ENCODE measurements around the gene RTP3. TPM values are rescaled to one million over a fixed set of nuclear protein-coding genes. Genes with fewer than 3 reads are reported as not detected.

The RTP3 gene
- total RNA-seq, 2 experiments from 2014 or later = not detected

DNA sequence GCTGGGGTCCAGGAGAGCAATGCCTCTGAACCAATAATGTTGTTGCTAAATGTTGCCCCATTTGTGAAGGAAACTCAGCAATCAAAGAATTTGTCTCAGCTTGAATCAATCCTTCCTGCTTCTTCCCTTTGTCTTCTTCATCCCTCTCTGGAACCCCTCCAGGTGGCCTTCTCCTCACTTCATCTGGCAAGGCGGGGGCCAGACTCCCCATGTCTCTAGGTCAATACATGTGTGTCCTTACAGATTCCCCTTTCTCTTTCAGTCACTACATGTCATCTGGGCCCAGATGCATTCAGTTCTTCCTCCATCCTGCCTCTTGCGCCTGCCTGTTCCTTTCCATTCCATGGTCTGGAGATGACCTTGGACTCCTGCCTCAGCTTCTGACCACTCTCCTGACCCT lies 25.0 kb upstream of the RTP3 start:
- POLR2A ChIA-PET = no interaction called here

GRCh38 chr3:46477145-46477544 lies 20.6 kb upstream of the RTP3 start:
- H3K4me1 Mint-ChIP-seq = no peaks in the 10 kb centered on the region
- CTCF ChIA-PET = interaction anchor here (1.3 to 2.3 kb wide), 2 partner anchors 12 to 150 kb away, joined by 3 to 15 read pairs; no protein-coding TSS in a partner anchor
- peaks cover 51% of the 10 kb centered on the region for H3K27me3 Mint-ChIP-seq
- peaks cover 14% of the 10 kb centered on the region for H3K9me3 Mint-ChIP-seq
- POLR2A ChIA-PET = no interaction called here
- H3K27ac Mint-ChIP-seq = no peak overlapping the region
- H3K4me3 Mint-ChIP-seq = no peak overlapping the region
- H3K36me3 Mint-ChIP-seq (ENCODE audit: low read depth) = peaks cover 2% of the 10 kb centered on the region
- no peak for DNase-seq

More for the DNA sequence above, 25.0 kb upstream of the RTP3 start:
- DNase-seq = no peak
- H3K27me3 Mint-ChIP-seq = peaks cover 49% of the 10 kb centered on the region
- CTCF ChIA-PET = interaction anchor here (1.3 kb wide), 1 partner anchor 16 kb away, joined by 4 read pairs; no protein-coding TSS in a partner anchor
- peaks cover 2% of the 10 kb centered on the region for H3K36me3 Mint-ChIP-seq (ENCODE audit: low read depth)
- no peak overlapping the region for H3K27ac Mint-ChIP-seq
- no peak overlapping the region for H3K4me3 Mint-ChIP-seq
- H3K4me1 Mint-ChIP-seq = no peaks in the 10 kb centered on the region
- peaks cover 14% of the 10 kb centered on the region for H3K9me3 Mint-ChIP-seq

GRCh38 chr3:46477756-46478155 lies 20.0 kb upstream of the RTP3 start:
- no peak overlapping the region for H3K4me3 Mint-ChIP-seq
- peaks cover 48% of the 10 kb centered on the region for H3K27me3 Mint-ChIP-seq
- H3K27ac Mint-ChIP-seq = no peak overlapping the region
- POLR2A ChIA-PET = no interaction called here
- CTCF ChIA-PET = no interaction called here
- peaks cover 2% of the 10 kb centered on the region for H3K36me3 Mint-ChIP-seq (ENCODE audit: low read depth)
- H3K4me1 Mint-ChIP-seq = no peaks in the 10 kb centered on the region
- peaks cover 14% of the 10 kb centered on the region for H3K9me3 Mint-ChIP-seq
- DNase-seq = no peak

DNA sequence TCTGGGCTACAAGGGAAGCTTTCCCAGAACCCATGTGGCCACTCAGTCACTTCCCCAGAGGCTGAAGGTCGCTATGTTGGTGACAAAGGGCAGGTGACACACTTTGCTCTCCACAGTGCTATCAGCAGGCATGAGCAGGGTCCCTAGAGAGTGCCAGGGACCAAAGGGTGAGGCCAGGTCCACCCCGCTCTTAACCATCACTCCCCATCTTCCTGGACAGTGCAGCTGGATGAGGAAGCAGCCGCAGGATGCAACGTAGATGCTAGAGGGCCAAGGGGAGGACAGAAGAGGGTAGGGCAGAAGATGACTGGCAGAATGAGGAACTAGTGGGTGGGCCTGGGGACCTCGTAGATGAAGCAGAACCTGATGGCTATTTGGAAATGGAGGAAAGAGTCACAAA lies 19.4 kb upstream of the RTP3 start:
- DNase-seq = no peak

GRCh38 chr3:46479021-46479420 lies 18.8 kb upstream of the RTP3 start:
- H3K9me3 Mint-ChIP-seq = peaks cover 10% of the 10 kb centered on the region
- H3K4me3 Mint-ChIP-seq = no peak overlapping the region
- CTCF ChIA-PET = no interaction called here
- peaks cover 2% of the 10 kb centered on the region for H3K36me3 Mint-ChIP-seq (ENCODE audit: low read depth)
- DNase-seq = no peak
- H3K27ac Mint-ChIP-seq = no peak overlapping the region
- H3K27me3 Mint-ChIP-seq = peaks cover 36% of the 10 kb centered on the region
- H3K4me1 Mint-ChIP-seq = no peaks in the 10 kb centered on the region
- POLR2A ChIA-PET = interaction anchor here (0.6 kb wide), 1 partner anchor 171 kb away, joined by 3 read pairs; no protein-coding TSS in a partner anchor

More for the DNA sequence above, 19.4 kb upstream of the RTP3 start:
- peaks cover 2% of the 10 kb centered on the region for H3K36me3 Mint-ChIP-seq (ENCODE audit: low read depth)
- H3K9me3 Mint-ChIP-seq = peaks cover 14% of the 10 kb centered on the region
- H3K4me3 Mint-ChIP-seq = no peak overlapping the region
- ChIA-PET POLR2A (interaction anchor here (0.6 kb wide), 1 partner anchor 171 kb away, joined by 3 read pairs; no protein-coding TSS in a partner anchor), CTCF (no interaction called here)
- peaks cover 42% of the 10 kb centered on the region for H3K27me3 Mint-ChIP-seq
- H3K4me1 Mint-ChIP-seq = no peaks in the 10 kb centered on the region
- no peak overlapping the region for H3K27ac Mint-ChIP-seq

DNA sequence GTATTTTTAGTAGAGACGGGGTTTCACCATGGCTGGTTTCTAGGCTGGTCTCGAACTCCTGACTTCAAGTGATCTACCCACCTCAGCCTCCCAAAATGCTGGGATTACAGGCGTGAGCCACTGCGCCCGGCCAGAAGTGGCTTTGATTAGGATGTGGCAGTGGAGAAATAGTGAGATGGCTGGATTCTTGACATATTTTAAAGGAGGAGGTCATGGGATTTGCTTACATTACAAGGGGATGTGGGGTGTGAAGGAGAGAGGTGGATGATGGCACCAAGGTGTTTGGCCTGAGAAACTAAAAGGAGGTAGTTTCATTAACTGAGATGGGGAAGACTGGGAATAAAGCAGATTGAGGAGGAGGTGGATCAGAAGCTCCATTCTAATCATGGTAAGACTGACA lies 18.1 kb upstream of the RTP3 start:
- Mint-ChIP-seq H3K4me1 (no peaks in the 10 kb centered on the region), H3K4me3 (no peak overlapping the region), H3K27ac (peak overlapping the region; percentile 10), H3K9me3 (peaks cover 5% of the 10 kb centered on the region), H3K27me3 (peaks cover 30% of the 10 kb centered on the region), H3K36me3 (ENCODE audit: low read depth) (no peaks in the 10 kb centered on the region)
- no peak for DNase-seq
- POLR2A ChIA-PET = no interaction called here
- CTCF ChIA-PET = interaction anchor here (1.8 kb wide), 1 partner anchor 9 kb away, joined by 9 read pairs; no protein-coding TSS in a partner anchor

DNA sequence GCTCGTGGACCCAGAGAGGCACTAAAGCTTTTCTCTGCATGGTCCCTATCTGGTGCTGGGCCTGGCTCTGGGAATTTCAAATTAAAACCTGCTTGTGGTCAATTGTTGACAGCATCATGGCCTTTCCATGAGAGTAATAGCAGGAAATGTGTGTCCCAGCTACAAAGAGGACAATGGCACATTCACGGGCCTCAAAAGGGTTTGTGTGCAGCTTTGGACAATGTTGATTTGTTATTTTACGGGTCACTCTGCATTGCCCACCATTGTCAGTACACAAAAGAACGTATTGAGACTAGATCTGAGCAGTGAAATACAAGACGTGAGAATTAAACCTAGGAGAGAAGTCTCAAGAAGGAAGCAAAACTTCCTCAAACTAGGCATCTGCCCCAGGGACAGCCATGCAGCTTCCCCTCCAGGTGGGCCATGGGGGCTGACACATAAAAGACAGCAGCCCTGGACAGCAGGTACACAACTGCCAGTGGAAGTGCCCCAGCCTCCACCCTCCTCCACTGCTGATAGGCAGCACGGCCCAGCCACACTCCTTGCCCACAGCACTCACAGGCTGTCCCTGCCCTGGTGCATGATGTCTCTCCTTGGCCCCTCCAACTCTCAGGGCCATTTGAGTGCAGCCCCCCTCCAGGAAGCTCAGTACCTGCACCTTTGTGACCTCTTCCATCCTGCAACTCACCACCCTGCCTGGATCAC lies 17.1 kb upstream of the RTP3 start:
- Mint-ChIP-seq H3K36me3 (ENCODE audit: low read depth) (no peaks in the 10 kb centered on the region), H3K27ac (no peak overlapping the region), H3K9me3 (no peaks in the 10 kb centered on the region), H3K4me3 (no peak overlapping the region), H3K4me1 (no peaks in the 10 kb centered on the region), H3K27me3 (peaks cover 20% of the 10 kb centered on the region)
- DNase-seq = no peak
- ChIA-PET CTCF (interaction anchor here (0.8 to 1.8 kb wide), 2 partner anchors 8 to 10 kb away, joined by 7 to 9 read pairs; no protein-coding TSS in a partner anchor), POLR2A (no interaction called here)

- Mint-ChIP-seq H3K4me3 (no peak overlapping the region), H3K4me1 (no peaks in the 10 kb centered on the region), H3K36me3 (ENCODE audit: low read depth) (no peaks in the 10 kb centered on the region), H3K9me3 (no peaks in the 10 kb centered on the region), H3K27ac (no peak overlapping the region), H3K27me3 (peaks cover 16% of the 10 kb centered on the region)
- POLR2A ChIA-PET = no interaction called here
- CTCF ChIA-PET = interaction anchor here (0.6 kb wide), 1 partner anchor 126 kb away, joined by 3 read pairs; no protein-coding TSS in a partner anchor
- DNase-seq = no peak
Measured at GRCh38 chr3:46481636-46482035, 16.1 kb upstream of the RTP3 start.

DNA sequence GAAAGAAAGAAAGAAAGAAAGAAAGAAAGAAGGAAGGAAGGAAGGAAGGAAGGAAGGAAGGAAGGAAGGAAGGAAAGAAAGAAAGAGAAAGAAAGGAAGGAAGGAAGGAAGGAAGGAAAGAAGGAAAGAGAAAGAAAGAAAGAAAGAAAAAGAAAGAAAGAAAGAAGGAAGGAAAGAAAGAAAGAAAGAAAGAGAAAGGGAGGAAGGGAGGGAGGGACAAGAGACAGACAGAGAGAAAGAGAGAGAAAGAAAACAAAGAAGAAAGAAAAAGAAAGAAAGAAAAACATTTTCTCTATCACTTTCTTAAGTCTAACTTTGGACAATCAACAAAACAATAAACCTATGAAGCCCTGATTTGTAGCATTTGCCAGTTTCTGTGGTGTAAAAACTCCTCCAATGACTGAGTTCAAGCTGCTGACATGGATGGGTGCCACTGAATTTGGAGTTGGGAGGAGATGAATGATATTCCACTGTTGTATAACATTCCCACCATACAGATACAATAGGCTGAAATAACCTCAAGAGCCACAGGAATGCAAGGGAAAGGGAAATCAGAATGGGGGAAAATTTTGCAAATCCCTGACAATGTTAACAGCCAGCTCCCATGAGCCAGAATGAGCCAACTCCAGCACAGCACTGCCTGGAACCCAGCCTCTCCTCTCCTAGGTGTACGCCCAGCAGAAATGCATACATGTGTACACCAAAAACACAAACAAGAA lies 15.0 kb upstream of the RTP3 start:
- H3K27ac Mint-ChIP-seq = no peak overlapping the region
- DNase-seq = no peak
- no peaks in the 10 kb centered on the region for H3K9me3 Mint-ChIP-seq
- ChIA-PET CTCF (interaction anchor here (0.7 to 2.2 kb wide), 4 partner anchors 13 to 146 kb away, joined by 3 to 7 read pairs (median 3); no protein-coding TSS in a partner anchor), POLR2A (no interaction called here)
- no peaks in the 10 kb centered on the region for H3K4me1 Mint-ChIP-seq
- H3K27me3 Mint-ChIP-seq = peaks cover 10% of the 10 kb centered on the region
- no peak overlapping the region for H3K4me3 Mint-ChIP-seq
- H3K36me3 Mint-ChIP-seq (ENCODE audit: low read depth) = no peaks in the 10 kb centered on the region

DNA sequence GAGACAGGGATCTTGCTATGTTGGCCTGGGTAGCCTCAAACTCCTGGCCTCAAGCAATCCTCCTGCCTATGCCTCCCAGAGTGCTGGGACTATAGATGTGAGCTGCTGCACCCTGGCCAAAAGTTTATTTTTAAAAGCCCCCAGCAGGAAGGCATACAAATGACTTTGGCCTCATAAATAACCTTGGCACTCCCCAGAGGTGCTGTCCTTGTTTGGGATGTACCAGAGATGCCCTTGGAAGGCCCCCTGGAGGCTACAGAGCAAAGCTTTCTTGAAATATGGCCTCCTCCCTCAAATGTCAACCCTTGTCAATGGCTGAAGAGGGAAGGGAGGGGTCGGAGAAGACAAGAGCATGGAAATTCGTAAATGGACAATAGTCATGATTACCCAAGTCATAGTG lies 14.0 kb upstream of the RTP3 start:
- Mint-ChIP-seq H3K9me3 (no peaks in the 10 kb centered on the region), H3K4me1 (peaks cover 4% of the 10 kb centered on the region), H3K4me3 (no peak overlapping the region), H3K36me3 (ENCODE audit: low read depth) (no peaks in the 10 kb centered on the region), H3K27ac (no peak overlapping the region), H3K27me3 (peaks cover 3% of the 10 kb centered on the region)
- ChIA-PET CTCF (interaction anchor here (0.7 to 2.2 kb wide), 3 partner anchors 14 to 145 kb away, joined by 3 to 7 read pairs (median 3); no protein-coding TSS in a partner anchor), POLR2A (no interaction called here)
- no peak for DNase-seq

DNA sequence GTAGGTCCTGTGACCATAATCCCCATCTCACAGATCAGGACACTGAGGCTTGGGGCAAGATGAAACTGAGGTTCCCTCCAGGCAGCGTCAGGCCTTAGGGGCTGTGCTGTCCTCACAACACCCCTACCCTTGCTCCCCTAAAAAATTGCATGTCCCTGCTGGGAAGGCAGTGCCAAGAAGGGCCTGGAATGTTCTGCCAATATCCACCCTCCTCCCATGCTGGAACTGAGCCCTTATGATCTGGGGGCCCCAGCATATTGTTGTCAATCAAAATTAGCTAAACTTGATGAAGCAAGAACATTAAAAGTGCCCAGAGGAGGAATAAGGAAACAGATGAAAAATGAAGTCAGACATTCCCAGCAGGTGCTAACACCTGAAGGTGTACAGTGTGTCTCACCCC lies 13.4 kb upstream of the RTP3 start:
- Mint-ChIP-seq H3K27ac (no peak overlapping the region), H3K4me3 (no peak overlapping the region), H3K4me1 (peaks cover 9% of the 10 kb centered on the region), H3K36me3 (ENCODE audit: low read depth) (no peaks in the 10 kb centered on the region), H3K27me3 (peaks cover 3% of the 10 kb centered on the region), H3K9me3 (no peaks in the 10 kb centered on the region)
- no peak for DNase-seq
- ChIA-PET CTCF (interaction anchor here (1.1 to 2.2 kb wide), 4 partner anchors 13 to 73 kb away, joined by 3 to 7 read pairs (median 4); no protein-coding TSS in a partner anchor), POLR2A (no interaction called here)

DNA sequence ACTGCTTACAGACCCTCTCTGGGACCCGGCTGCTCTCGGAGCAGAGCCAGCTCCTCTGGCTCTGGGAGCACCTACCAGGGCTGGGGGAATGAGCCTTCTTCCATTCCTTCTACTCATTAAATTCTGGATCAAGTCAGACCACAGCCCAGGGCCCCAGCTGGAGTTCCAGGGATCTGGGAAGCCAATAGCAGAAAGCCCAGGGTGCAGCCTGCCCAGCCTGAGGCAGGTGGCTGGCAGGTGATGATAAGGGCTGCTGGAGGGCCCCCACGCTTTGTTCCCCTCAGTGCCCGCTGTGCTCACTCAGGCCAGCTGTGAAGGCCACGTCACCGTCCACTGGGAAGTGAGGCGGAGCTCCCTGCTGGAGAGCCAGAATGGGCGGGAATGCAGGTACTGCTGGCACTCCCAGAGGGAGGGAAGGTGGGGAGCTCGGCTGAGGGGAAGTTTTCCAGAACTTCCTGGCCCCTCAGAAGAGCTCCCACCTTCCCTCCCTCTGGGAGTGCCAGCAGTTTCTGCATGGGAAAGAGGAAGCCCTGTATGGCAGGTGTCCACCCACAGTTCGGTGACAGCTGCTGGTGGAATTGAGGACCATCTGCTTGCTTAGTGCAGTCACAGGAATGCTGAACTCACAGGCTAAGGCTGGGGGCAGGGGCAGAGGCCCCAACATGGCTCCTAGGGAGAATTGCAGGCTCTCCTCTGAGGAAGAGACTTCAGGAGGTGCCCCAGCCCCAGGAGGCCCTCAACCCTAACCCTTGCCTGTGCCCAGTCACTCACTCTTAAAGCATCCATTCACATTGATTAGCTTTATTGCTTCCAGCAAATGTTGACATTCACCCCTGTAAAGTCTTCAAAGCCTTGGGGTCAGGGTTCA lies 12.6 kb upstream of the RTP3 start:
- DNase-seq = no peak

More for the DNA sequence above, 12.6 kb upstream of the RTP3 start:
- CTCF ChIA-PET = interaction anchor here (1.1 to 2.2 kb wide), 4 partner anchors 14 to 73 kb away, joined by 3 to 7 read pairs (median 4); no protein-coding TSS in a partner anchor
- H3K36me3 Mint-ChIP-seq (ENCODE audit: low read depth) = no peaks in the 10 kb centered on the region
- no peak overlapping the region for H3K4me3 Mint-ChIP-seq
- H3K27ac Mint-ChIP-seq = no peak overlapping the region
- H3K4me1 Mint-ChIP-seq = peaks cover 17% of the 10 kb centered on the region
- H3K9me3 Mint-ChIP-seq = no peaks in the 10 kb centered on the region
- POLR2A ChIA-PET = no interaction called here
- H3K27me3 Mint-ChIP-seq = peaks cover 3% of the 10 kb centered on the region

Measured in activated CD4-positive, alpha-beta T cell treated with anti-CD3 and anti-CD28 coated beads, Interleukin-2, amount 10 ng/mL, durations not matched to agents 7 days and 5 days (primary cell).